Measurements from ENCODE around the gene ZC3H11A.
"Not testable (repeated sequence)": the region's sequence is repeated elsewhere in the genome, so short reads cannot be mapped to it uniquely, and the experiment has no call there.

The ZC3H11A gene

DNA sequence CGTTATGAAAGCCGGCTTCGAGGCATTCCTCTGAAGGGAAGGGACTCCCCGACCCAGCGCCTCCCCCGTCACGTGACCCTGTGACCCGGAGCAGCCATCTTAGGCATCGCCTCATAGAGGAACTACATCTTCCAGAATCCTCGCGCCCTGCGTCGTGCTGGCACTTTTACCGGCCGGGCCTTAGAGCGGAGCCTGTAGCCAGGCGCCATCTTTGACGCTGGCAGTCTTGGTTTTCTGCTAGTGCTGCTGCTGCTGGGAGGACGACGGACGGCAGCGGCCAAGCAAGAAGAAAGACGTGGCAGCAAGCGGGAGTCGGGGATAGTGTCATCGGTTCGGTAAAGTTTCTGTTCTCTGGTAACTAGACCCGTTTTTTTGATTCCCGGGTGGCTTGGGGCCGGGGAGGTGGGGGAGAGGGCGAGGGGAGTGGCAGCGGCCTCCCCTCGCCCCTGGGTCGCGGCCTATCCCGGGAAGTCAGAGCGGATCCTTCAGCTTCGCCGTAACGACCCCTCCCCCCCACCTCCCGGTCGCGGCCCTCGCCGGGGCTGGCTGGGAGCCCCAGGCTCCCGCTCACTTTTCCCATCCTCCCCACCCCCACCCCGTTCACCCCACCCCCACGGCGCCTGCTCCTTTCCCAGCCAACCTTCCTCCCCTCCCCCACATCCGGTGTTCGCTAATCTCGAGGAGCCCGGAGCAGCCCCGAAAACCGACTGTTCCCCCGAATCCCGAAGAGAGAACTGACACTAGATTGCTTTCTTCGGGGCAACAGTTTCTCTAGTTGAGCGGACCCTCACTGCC, at the start of gene ZC3H11A, which contains the start of gene ZBED6:
TSS of gene ZC3H11A (plus strand) at position 183 of the 795 bp plus-strand sequence. CDS start 21,448 bp downstream, outside the sequence.
TSS of gene ZBED6 (plus strand) at position 183 of the 795 bp plus-strand sequence. CDS start 1,900 bp downstream, outside the sequence.
- DNase-seq: peak; percentile 96

DNA sequence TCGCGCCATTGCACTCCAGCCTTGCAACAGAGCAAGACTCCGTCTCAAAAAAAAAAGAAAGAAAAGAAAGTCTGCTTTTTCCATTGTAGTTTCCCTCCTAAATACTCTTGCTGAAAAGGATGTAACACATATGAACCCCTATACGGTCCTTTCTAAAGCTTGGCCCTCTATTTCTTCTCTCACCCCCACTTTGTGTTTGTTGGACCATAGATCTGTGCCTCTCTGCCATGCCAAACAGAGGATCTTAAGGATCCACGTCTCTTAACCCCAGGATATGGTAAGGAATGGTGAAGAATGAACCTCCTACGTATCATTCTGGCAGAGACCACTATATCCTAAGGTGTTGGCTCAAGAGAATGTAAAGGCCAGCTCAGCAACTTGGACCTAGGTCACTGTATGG, 49.1 kb upstream of the ZC3H11A start:
- no peak for DNase-seq

DNA sequence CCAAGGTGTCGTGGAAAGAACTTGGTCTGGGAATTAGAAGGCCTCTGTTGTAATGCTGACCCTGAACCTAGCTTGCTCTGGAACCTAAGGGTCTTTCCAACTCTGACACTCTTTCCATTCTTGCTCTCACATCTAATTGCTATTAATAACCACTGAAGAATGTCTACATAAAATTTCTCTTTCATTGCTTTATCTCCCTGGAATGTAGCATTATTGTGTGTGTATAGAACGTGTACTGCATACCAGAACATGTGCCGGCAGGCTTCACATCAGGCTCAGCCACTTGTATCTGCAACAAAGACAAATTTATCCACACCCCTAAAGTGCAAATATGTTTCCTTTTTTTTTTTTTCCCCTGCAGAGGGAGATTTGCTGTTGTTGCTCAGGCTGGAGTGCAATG, 44.4 kb upstream of the ZC3H11A start:
- no peak for DNase-seq

DNA sequence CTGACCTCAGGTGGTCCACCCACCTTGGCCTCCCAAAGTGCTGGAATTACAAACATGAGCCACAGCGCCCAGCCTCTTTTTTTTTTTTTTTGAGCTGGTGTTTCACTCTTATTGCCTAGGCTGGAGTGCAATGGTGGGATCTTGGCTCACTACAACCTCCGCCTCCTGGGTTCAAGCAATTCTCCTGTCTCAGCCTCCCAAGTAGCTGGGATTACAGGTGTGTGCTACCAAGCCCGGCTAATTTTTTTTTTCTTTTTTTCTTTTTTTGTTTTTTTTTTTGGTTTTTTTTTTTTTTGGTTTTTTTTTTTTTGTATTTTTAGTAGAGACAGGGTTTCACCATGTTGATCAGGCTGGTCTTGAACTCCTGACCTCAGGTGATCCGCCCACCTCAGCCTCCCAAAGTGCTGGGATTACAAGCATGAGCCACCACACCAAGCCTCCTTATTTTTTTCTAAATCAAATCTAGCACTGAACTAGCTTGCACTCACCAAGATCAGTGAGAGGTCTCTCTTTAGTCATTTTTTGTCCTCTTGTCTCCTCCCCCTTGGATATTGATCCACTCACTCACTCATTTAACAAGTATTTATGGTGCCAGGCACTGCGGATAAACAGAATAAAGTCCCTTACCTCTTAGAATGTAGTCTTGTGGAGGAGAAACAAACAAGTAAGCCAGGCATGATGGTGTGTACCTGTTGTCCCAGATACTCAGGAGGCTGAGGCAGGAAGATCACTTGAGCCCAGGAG, 43.6 kb upstream of the ZC3H11A start:
- not testable (repeated sequence) for DNase-seq

DNA sequence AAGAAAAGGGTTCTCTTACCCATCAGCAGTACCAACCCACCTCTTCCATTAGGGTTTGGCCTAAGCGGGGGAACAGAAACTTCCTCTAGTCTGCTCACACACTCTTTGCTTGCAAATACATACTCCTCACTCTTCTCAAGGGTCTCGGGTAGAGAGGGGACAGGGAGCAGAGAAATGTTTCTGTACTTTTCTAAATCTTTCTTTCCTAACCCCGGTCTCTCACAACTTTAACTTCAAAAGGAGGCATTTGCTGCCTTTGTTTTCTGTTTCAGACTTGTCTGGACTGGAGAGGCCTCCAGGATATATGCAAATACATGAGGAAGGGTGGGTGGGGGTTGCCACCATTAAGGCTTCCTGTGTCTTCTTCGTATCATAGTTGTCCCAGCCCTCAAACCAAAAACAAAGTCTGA, 41.0 kb upstream of the ZC3H11A start:
- no peak for DNase-seq

DNA sequence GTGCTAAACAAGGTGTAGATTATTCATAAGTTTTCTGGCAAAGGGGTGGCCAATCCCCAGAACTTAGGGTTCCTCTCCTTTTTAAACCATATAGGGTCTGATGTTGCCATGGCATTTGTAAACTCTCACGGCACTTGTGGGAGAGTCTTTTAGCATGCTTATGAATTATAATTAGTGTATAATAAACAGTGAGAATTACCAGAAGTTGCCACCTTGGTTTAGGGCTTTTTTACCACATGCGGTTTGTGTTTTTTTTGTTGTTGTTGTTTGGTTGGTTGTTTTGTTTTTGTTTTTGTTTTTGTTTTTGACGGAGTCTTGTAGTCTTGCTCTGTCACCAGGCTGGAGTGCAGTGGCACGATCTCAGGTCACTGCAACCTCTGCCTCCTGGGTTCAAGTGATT, 39.4 kb upstream of the ZC3H11A start:
- DNase-seq: no peak

DNA sequence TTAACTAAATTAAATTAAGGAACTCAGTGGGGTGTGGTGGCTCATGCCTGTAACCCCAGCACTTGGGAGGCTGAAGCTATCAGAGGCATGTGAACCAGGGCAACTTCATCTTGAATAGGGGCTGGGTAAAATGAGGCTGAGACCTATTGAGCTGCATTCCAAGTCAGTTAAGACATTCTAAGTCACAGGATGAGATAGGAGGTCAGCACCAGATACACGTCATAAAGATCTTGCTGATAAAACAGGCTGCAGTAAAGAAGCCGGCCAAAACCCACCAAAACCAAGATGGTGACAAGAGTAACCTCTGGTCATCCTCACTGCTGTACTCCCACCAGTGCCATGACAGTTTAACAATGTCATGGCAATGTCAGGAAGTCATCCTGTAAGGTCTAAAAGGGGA, 36.7 kb upstream of the ZC3H11A start:
- not testable (repeated sequence) for DNase-seq

DNA sequence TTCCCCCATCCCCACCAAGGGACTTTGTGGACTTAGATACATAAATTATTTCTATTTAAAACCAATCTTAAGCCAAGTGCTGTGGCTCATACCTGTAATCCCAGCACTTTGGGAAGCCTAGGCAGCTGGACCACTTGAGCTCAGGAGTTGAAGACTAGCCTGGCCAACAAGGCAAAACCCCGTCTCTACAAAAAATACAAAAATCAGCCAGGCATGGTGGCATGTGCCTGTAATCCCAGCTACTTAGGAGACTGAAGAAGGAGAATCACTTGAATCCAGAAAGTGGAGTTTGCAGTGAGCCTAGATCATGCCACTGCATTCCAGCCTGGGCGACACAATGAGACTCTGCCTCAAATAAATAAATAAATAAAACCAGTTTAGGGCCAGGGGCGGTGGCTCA, 34.9 kb upstream of the ZC3H11A start:
- no peak for DNase-seq

DNA sequence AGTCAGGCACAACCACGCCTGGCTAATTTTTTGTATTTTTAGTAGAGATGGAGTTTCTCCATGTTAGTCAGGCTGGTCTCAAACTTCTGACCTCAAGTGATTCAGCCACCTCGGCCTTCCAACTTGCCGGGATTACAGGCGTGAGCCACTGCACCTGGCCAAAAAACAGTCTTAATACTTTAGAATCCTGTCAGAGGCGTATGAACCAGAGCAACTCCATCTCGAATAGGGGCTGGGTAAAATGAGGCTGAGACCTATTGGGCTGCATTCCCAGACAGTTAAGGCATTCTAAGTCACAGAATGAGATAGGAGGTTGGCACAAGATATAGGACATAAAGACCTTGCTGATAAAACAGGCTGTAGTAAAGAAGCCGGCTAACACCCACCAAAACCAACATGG, 33.5 kb upstream of the ZC3H11A start:
- not testable (repeated sequence) for DNase-seq

DNA sequence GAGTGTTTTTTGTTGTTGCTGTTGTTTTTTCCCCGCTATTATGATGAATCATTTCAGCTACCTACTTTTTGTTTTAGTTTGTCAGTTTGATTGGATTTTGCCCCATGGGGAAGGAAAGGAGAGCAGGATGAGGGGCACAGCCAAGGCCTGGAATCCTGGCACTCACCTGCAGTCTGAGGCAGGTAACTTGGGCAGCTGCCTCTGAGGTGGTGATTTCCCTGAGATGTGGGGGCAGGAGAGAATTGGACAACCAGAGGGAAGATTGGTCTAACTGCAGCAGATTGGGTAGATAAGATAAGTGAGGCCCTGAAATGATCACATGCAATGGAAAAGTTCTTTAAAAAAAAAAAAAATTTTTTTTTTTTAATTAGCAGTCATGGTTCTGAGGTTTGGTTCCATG, 31.9 kb upstream of the ZC3H11A start:
- no peak for DNase-seq

DNA sequence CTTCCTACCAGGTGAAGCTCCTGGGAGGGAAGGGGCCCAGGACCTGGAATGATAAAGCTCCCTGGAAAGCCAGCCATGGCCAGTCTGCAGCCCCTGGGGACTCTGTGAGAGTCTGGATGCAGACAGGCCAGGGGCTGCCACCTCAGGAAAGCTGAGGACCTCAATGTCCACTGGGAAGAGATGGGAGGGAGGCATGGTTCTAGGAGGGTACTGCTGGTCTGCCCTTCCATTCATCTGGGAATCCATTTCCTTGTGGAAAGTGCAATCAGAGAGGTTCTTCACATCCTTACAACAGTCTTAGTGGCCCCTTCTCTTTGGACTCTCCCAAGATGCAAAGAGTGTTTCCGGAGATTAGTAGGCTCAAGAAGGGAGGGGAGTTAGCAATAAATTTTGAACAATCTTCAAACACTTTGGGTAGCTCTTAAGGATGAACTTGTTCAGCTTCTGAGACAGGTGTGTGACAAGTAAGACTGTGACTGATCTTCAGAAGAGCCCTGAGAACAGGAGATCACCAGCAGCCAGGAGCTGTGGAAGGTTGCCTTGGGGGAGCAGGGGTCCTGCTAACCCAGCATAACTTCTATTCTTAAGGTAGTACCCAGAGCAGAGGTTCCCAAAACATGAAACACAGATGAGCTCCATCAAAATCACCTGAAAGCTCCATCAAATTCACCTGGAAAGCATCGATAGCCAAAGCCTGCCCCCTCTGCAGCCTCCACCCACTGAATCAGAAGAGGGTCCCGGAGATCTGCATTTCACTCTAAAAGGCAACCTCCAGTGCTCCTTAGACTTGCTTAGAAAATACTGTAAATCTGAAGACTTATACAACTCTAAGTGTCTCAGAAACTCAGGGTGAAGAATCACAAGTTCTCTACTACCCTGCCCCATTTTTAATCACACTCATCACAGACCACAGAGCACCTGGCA, 31.1 kb upstream of the ZC3H11A start:
- no peak for DNase-seq

DNA sequence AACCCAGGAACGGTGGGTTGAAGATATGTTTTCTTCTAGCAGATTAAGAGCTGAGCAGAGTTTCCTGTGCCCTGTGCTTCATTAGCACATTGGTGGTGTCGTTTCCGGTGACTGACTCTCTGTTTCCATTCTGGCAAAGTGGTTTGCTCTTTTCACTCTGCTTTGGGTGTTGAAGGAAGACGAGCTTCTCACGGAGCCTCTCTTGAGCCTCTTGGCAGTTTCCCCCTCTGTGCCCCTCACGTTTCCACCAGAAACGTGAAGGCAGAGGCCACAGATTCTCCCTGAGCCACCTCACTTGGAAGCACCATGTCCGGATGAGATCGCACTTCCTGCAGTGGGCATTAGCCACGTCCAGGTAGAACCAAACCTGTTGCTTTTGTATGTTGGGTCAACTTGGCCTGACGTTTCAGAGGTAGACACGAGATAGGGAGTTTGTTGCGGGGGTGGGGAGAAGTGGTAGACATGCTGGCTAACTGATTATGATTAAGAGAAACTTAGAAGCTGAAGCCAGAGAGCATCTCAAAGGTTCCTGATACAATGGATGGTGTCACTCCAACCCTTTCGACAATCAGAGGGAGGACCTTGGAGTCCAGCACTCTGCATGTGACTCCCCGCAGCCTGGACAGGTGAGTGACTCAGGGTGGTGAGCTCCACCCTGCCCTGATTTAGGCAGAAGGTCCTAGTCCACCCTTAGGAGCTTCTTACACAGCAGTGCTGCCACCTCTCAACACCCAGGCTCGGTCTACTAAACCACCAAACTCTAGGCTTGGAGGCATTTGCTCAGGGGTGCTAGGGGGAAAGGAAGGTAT, 30.2 kb upstream of the ZC3H11A start, which contains the start of gene LAX1:
TSS of gene LAX1 (plus strand) at position 155 of the 809 bp plus-strand sequence. CDS start at position 538, 383 bp downstream.
- DNase-seq: no peak

DNA sequence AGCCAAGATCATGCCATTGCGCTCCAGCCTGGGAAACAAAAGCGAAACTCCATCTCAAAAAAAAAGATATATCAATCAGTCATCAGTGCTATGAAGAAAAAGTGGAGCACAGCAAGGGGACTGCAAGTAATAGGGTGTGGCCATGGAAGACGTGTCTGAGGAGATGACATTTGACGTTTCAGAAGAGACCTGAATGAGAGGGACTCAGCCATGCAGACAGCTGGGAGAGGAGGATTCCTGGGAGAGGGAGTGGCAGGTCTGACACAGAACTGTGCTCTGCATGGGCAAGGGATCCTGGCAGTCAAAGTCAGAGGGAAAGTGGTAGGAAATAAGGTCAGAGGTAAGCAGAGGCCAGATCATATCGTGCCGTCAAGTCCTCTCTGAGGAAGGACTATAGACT, 27.2 kb upstream of the ZC3H11A start:
- no peak for DNase-seq

DNA sequence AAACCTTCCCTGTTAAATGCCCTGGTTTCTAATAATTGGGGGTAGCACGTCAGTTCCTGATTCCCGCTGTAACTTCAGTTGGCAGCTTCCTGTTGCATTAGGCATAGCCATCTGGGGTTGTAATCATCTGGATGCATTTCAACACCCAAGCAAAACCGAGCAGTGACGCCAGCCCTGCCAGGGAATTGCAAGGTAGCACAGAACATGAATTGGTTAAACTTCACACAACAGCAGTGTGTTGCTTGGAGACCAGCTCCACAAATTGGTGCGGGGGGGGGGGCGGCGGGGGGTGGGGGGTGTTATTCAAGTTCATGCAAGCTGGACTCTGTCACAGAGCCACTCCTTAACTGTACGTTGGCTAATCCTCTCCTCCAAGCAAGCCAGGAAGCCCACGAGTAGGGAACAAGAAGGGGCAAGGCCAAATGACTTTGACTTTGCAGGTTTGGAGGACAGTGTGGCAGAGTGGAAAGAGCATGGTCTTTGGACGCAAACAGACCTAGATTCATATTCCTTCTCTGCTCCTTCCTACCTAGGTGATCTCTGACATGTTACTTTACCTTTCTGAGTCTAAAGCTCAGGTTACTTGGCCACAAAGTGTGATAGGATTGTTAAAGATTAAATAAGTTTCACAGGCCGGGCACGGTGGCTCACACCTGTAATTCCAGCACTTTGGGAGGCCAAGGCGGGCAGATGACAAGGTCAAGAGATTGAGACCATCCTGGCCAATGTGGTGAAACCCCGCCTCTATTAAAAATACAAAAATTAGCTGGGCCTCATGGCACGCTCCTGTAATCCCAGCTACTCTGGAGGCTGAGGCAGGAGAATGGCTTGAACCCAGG, 25.7 kb upstream of the ZC3H11A start:
- no peak for DNase-seq

DNA sequence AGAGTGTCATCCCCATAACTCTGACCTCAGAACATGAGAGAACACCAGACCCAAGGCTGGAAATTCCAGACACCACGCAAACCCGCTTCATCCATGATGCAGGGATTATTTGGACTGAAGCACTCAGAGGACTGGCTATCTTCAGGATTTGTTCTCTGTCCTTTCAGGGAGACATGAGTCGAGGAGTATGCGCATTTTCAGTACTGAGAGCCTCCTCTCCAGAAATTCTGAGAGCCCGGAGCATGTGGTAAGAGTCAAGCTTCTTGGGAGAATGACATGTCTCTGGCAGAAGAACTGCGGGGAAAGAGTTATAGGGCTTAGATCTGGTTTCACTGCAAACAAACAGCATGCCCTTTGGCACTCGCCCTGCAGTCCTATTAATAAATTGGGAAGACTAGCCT, 23.5 kb upstream of the ZC3H11A start:
- no peak for DNase-seq

DNA sequence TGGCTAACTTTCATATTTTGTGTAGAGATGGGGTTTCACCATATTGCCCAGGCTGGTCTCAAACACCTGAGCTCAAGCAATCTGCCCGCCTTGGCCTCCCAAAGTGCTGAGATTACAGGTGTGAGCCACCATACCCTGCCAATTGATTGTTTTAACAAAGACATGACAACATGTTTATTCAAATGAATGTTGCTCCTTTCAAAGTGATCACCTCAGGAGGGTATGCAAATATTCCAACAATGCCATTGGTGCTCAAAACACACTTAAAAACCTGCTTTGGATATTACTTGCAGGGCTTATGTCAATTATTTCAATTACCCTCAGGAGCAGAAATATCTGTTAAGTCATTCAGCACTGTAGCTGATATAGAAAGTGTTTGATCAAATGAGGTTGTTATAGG, 22.6 kb upstream of the ZC3H11A start:
- no peak for DNase-seq

DNA sequence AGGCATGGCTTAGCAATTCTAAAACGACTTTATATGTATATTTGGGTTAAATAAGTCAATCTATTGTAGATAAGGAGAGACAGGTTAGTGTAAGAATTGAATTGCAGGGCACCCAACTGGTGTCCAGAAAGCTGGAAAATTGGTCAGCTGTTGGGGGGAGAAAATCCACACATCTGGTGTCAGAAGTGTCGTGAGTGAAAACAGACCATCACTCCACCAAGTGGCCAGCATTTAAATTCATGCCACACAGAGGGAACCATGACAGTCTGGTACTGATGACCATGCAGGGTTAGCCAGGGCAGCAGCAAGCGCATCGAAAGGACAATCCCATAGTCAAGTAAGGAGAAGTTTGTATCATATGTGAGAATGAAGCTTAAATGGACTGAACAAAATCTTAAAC, 18.8 kb upstream of the ZC3H11A start:
- no peak for DNase-seq

DNA sequence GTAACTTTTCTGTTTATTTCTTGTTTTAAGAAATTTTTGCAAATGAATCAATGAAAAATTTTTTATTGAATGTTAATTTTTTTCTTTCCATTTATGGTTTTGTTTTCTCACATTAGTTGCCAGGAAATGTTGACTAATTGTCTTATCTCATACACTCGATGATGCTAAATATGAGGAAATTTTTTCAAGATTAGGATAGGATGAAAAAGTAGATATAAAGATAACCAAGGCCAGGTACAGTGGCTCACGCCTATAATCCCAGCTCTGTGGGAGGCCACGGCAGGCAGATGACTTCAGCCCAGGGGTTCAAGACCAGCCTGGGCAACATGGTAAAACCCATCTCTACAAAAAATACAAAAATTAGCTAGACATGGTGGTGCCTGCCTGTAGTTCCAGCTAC, 17.8 kb upstream of the ZC3H11A start:
- DNase-seq: no peak

DNA sequence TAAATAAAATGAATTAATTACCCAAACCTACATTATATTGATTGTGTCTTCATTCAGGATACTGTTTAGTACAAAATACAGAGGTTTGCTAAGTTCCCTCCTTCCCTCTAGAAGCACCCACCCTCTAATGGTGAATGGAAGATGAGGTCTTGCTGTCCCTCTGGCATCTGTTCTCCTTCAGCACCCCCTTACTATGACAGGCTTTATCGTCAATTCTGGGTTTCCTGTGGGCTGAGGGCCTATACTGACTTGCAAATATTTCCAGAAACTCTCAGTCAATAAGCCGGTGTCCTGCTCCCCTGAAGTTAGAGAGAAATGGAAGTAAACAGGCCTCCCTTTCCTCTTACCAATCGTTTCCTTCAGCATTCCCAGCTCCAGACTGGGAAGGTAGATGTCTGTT, 17.3 kb upstream of the ZC3H11A start:
- no peak for DNase-seq

DNA sequence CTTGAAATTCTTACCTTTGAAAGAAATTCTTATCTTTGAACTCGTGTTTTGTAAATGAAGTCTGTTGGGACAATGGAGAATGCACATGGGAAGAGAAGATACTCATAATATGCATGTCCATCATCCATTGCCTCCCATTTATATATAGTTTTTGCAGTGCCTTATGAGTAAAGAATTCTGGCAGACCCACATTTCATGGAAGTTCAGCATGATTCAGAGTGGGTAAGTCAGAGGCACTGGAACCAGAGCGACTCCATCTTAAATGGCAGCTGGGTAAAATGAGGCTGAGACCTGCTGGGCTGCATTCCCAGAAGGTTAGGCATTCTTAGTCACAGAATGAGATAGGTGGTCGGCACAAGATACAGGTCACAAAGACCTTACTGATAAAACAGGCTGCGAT, 16.6 kb upstream of the ZC3H11A start:
- no peak for DNase-seq

DNA sequence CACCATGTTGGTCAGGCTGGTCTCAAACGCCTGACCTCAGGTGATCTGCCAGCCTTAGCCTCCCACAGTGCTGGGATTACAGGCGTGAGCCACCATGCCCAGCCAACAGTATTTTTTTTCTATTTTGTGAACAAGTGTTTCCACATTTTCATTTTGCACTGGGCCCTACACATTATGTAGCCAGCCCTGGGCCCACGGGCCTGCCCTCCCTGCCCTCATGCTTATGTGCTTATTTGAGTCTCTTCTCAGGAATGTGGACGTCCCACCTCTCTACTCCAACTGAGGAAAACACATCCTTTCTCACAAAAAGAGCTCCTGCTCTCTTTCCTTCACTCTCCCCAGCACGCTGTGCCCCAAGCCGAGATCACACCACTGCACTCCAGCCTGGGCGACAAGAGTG, 13.5 kb upstream of the ZC3H11A start:
- DNase-seq: no peak
